GM12874 (cell line): ENCODE results near the gene DENND5B.

Source experiments
- TF ChIP-seq, protein P1 (sequence below): IDR thresholded peaks from 2 replicates; pipeline ENCODE4 v1.5.1; 2011; ENCODE audit warnings: low read depth, mild to moderate bottlenecking, control low read depth, low read length, moderate library complexity; ENCODE audit not compliant: insufficient read depth

DENND5B gene

DNA sequence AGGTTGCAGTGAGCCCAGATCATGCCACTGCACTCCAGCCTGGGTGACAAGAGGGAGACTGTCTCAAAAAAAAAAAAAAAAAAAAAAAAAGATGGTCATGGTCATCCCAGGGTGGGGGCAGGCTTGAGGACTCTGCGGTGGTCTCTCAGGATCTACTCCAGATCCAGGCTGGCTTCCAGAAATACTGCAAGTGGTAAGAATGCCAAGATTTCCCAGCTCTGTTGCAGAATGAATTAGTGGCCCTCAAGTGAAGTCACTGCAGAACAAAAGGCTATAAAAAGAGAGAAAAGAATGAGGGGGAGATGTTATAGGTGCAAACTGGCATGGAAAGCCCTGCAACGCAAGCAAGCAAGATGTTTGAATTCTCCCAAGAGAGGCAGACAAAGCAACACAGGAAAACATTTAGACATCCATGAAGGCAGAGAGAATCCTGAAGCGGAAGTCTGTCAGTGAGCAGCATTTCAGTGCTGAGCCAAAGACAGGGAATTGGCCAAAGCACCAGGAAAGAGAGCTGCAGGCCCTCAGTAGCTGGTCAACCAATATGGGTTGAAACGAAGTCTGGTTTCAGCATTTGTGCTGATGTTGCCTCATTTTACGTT, 36.6 kb upstream of the DENND5B start:
- TF ChIP-seq, protein P1, sequence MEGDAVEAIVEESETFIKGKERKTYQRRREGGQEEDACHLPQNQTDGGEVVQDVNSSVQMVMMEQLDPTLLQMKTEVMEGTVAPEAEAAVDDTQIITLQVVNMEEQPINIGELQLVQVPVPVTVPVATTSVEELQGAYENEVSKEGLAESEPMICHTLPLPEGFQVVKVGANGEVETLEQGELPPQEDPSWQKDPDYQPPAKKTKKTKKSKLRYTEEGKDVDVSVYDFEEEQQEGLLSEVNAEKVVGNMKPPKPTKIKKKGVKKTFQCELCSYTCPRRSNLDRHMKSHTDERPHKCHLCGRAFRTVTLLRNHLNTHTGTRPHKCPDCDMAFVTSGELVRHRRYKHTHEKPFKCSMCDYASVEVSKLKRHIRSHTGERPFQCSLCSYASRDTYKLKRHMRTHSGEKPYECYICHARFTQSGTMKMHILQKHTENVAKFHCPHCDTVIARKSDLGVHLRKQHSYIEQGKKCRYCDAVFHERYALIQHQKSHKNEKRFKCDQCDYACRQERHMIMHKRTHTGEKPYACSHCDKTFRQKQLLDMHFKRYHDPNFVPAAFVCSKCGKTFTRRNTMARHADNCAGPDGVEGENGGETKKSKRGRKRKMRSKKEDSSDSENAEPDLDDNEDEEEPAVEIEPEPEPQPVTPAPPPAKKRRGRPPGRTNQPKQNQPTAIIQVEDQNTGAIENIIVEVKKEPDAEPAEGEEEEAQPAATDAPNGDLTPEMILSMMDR = no peak

DNA sequence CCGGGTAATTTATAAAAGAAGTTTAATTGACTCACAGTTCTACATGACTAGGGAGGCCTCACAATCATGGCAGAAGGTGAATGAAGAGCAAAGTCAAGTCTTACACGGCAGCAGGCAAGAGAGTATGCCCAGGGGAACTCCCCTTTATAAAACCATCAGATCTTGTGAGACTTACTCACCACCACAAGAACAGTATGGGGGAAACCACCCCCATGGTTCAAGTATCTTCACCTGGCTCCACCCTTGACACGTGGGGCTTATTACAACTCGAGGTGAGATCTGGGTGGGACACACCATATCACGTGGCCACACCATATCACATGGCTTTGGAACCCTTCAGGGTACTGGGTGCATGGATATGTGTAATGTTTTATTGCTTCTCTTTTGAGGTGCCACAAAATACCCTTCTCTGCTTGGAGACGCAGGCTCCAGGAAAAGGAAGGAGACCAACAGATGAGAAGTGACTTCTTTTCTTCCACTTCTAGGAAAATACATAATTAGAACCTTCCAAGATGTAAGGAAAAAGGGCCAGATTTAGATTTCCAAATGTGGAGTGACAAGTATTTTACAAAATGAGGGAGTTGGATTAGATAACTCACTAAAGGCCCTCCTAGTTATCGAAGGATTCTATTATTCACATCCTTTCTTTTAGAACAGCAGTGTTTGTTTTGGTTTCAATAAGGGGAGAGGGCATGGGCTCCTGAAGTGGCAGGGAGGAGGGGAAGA, 35.5 kb upstream of the DENND5B start:
- TF ChIP-seq, protein P1 = no peak

DNA sequence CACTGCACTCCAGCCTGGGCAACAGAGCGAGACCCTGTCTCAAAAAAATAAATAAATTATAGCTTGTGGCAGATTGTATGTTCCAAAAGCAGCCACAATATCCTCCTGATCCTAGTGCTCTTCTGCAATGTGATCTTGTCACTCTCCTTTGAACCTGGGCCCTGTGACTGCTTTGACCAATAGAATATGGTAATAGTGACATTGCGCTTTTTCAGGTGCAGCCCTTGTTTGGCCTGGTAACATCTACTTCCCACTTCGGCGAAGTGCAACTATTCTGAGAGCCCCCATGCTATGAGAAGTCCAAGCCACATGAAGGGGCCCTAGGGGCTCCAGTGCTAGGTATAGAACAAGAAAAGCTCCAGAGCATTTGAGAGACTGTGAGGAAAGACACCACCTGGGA, 31.1 kb upstream of the DENND5B start:
- TF ChIP-seq, protein P1 = no peak

DNA sequence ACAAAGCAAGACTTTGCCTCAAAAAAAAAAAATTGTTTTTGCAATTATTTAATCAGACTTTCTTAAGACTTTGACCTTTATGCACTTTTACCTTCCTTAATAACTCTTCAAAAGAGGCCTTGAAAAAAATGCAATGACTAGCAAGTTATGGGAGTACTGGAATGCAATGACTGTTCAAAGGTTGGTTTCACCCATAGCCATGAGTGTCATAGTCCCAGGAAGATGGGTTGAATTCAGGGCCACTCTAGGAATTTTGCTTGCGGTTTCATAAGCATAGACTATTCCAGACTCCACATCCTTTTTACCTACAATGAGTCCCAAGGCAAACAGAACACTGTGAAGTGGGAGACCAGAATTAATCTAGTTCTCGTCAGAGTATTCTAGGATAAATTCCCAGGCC, 29.4 kb upstream of the DENND5B start:
- TF ChIP-seq, protein P1 = no peak

DNA sequence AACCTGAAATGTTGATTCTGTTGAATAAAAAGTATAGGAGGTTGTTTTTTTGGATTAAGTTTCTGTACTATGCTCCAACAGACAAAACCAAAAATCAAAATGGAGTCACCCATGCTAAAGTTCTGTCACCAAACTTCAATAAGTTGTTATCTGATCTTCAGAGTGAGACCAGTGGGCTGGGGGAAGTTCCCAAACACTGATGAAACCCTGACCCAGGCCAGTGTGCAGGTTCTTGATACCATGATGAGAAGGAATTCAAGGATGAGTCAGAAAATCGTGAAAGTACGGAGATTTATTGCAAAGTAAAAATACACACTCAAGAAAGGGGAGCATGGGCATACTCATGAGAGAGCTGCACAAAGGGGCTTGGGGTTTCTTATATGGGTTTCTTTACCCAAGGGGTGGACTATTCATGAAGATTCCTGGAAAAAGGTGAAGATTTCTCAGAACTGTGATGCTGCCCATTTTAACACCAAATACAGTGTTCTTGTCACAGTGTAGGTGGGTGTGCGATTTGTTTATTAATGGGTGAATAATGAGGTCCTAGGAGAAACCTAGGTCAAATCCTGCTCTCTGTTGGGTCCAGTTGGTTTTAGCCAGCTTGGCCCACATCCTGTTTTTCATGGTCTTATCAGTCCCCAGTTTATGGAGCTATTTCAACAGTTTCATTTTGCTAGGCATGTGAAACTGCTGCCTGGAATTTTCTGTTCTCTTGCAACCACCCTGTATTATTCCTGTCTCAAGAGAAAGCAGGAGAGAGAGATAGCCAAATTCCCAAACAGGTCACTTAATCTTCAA, 27.5 kb upstream of the DENND5B start:
- TF ChIP-seq, protein P1 = no peak

DNA sequence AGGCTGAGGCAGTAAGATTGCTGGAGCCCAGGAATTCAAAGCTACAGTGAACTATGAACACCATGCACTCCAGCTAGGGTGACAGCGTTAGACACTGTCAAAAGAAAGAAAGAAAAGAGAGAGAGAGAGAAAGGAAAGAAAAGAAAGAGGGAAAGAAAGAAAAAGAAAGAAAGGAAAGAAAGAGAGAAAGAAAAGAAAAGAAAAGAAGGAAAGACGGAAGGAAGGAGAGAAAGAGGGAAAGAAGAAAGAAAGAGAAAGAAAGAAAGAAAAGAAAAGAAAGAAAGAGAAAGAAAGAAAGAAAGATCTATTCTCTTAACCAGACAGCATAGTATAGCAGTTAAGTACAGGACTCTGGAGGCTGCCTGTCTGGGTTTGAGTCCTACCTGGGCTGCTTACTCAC, 21.9 kb upstream of the DENND5B start:
- TF ChIP-seq, protein P1 = no peak

DNA sequence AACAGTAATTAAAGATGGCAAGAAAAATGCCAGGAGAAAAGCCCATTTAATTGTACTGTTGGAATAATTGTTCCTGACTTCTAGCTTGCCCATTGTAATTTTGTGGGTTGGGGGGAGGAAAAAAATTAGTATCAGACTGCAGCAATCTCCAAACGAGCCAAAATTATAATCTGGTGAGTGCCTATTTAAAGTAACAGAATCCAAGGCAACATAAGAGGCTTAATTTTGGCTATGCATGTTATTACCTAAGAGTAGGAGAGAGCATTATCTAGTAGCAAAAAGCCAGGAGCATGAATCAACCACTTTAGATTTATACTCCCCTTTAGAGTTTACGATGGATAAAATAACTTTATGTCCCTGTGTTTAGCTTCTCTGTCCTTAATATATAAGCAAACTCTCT, 14.6 kb upstream of the DENND5B start:
- TF ChIP-seq, protein P1 = no peak
